ENCODE measurements around the gene RBM15. TPM values are rescaled to one million over a fixed set of nuclear protein-coding genes. Genes with fewer than 3 reads are reported as not detected.

Gene RBM15
- total and polyA plus RNA-seq, 2 of the 13 experiments (the other 11 are each of a cell fraction or from before 2014, with no cell fraction given): 13.5 to 36.4 TPM

- TF ChIP-seq MAFK (conservative IDR thresholded peaks at IDR 0.05 in 1 of 2, IDR thresholded peaks at IDR 0.05 in 1 of 2; ENCODE audit: low read length in 2 of 2): peak; percentile 62 to 86
- peak; percentile 53 for TF ChIP-seq MAFF (IDR thresholded peaks at IDR 0.05; ENCODE audit: low read depth, low read length)
- no peak for TF ChIP-seq ZNF354B (CRISPR knock-in tag; IDR thresholded peaks at IDR 0.05)
Measured at GRCh38 chr1:110307239-110307974, 31.8 kb upstream of the RBM15 start (continued).

- WGBS (ENCODE audit: low lambda C conversion rate): 20% methylated on average over 3 of the region's 3 CpGs
- in situ Hi-C loops (cut with HindIII; ENCODE audit: extremely low pct_ligation_motif_present, low pct_unique_long_range_greater_than_20kb): no loop called here
- no peak overlapping the region for H3K27ac ChIP-seq (ENCODE audit: extremely low read length, insufficient read depth, low read length)
- BruUV-seq (replicated peaks): no TSS peak
- H3K9ac ChIP-seq (ENCODE audit: insufficient read depth, low read depth, low read length): no peak overlapping the region
- ATAC-seq: no peak
- DNase-seq (ENCODE audit: low spot score): no peak
- no peaks in the 10 kb centered on the region for H3K36me3 ChIP-seq (replicated peaks in 1 of 2; ENCODE audit: control insufficient read depth in 1 of 2, insufficient read depth in 2 of 2, low read length in 2 of 2)
- peaks cover 8% of the 10 kb centered on the region; the same call in 1 of the 2 replicates for H3K4me1 ChIP-seq (ENCODE audit: insufficient read depth, low read length)
- intact Hi-C loops (cut with micrococcal nuclease; ENCODE audit: unreplicated experiment): no loop called here
- no peak overlapping the region for H2AFZ ChIP-seq (ENCODE audit: low read length)
- no peaks in the 10 kb centered on the region for H3K9me3 ChIP-seq (ENCODE audit: low read length)
- H4K20me1 ChIP-seq (ENCODE audit: insufficient read depth, low read length): no peaks in the 10 kb centered on the region
- FAIRE-seq: no peak
- ChIA-PET POLR2A (no interaction called here), CTCF (ENCODE audit: low intra/inter-chr PET ratio, low total read pairs) (no interaction called here)
- H3K79me2 ChIP-seq (ENCODE audit: insufficient read depth, low read length): no peaks in the 10 kb centered on the region
- peaks cover 0 to 5% of the 10 kb centered on the region in 2 experiments; a peak in 3 of 5 replicates for H3K27me3 ChIP-seq (ENCODE audit: control insufficient read depth in 1 of 2, insufficient read depth in 2 of 2, low read length in 2 of 2)
- H3K4me2 ChIP-seq (ENCODE audit: low read depth, low read length): no peak overlapping the region
- no peak overlapping the region for H3K4me3 ChIP-seq (replicated peaks in 1 of 3; ENCODE audit: insufficient read depth in 1 of 3, low read depth in 2 of 3, low read length in 3 of 3)
- TF ChIP-seq ZNF777 (CRISPR knock-in tag; IDR thresholded peaks at IDR 0.05) (no peak), POLR2A (IDR thresholded peaks at IDR 0.05; ENCODE audit: insufficient read depth in 1 of 2, low read depth in 2 of 2, low read length in 2 of 2) (no peak), GLI4 (CRISPR knock-in tag; IDR thresholded peaks at IDR 0.05; ENCODE audit: borderline replicate concordance) (no peak), ZNF800 (CRISPR knock-in tag; IDR thresholded peaks at IDR 0.05) (no peak), ZSCAN12 (CRISPR knock-in tag; IDR thresholded peaks at IDR 0.05) (no peak), TP53 (CRISPR knock-in tag; conservative IDR thresholded peaks at IDR 0.05) (no peak), GFI1 (CRISPR knock-in tag; IDR thresholded peaks at IDR 0.05; ENCODE audit: borderline replicate concordance) (no peak), PCBP1 (IDR thresholded peaks at IDR 0.05; ENCODE audit: borderline replicate concordance, low read depth, low read length) (no peak), TRIM24 (CRISPR knock-in tag; IDR thresholded peaks at IDR 0.05) (no peak), ZBTB14 (CRISPR knock-in tag; IDR thresholded peaks at IDR 0.05) (no peak), CBX2 (IDR thresholded peaks at IDR 0.05; ENCODE audit: low read depth, low read length) (no peak), CBX2 (CRISPR knock-in tag; IDR thresholded peaks at IDR 0.05; ENCODE audit: low read depth) (no peak), MLXIP (CRISPR knock-in tag; IDR thresholded peaks at IDR 0.05; ENCODE audit: borderline replicate concordance) (no peak), AGO1 (IDR thresholded peaks at IDR 0.05; ENCODE audit: low read depth, low read length, poor library complexity, severe bottlenecking) (no peak)
Measured at GRCh38 chr1:110308247-110308646, 30.9 kb upstream of the RBM15 start.

Measured in HepG2 (cell line).